ENCODE results near the gene PCOLCE2.
"Not testable (repeated sequence)": the region's sequence is repeated elsewhere in the genome, so short reads cannot be mapped to it uniquely, and the experiment has no call there.

The PCOLCE2 gene

DNA sequence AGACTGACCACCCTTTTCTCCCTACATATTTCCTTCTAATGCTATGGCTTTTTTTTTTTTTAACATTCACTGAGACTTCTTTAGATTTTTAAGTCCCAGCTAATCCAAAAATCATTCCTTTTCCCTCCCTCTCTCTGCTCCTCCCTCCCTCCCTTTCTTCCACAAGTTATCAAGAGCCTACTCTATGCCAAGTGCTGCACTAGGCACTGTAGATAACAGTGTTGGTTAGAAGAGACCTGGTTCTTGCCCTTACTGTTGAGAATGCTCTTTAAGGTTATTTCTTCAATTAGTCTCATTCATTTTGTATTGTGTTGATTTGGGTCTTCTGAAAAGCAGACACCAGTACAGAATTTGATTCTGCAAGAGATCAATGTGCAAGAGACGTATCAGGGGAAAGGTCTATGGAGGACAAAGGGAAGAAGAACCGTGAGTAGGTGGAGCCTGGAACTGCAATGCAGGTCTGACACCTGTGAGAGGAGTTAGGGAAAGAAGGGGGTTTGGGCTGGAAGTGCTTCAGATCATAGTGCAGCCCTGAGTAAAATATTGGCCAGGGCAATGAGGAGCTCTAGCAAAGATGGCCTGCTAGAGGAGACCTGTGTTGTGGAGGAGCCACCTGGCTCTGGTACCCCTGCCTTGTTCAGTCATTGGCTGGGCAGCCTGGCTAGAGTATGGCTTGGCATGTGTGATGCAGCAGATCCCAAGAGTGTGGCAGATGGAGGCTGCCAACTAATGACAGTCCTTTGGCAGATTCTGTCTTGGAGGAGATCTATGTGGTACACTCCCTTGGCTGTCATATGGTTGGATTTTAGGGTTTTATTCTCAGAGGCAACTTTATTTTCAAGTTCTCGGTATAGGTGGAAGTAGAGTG, 9.7 kb upstream of the PCOLCE2 start:
- no peak for DNase-seq

DNA sequence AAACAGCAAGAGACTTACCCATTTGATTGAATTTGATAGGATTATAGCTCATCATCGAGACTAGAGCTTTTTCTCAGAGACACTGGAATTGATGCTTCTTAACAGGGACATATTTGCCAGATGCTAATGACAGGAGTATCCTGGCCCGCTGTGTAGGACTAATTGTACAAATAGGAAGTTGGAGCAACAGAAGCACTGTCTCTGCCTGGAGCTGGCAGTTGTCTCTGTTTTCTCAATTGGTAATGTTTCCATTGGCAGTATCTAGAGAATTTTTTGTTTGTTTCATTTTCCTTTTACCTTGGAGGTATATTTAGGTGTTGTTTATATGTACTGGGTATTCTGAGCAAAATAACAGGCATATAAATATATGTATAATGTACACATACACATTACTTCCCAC, 8.9 kb upstream of the PCOLCE2 start:
- no peak for DNase-seq

DNA sequence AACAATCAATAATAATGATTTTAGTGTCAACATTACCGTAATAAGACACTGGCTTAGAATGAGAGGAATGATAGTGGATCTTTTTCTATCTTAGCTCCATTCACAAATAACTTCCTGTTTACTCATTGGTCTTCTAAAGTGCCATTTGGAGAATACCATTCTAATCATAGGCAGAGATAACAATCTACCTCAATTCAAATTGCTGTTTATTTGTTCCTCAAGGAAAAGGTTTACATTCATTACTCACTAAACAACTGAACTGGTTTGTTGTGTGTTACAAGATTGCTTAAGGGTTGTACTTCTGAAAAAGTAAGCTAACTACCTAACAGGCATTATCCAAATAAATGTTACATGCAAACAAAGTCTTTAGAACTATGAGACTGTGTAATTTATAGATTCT, 8.1 kb upstream of the PCOLCE2 start:
- no peak for DNase-seq

DNA sequence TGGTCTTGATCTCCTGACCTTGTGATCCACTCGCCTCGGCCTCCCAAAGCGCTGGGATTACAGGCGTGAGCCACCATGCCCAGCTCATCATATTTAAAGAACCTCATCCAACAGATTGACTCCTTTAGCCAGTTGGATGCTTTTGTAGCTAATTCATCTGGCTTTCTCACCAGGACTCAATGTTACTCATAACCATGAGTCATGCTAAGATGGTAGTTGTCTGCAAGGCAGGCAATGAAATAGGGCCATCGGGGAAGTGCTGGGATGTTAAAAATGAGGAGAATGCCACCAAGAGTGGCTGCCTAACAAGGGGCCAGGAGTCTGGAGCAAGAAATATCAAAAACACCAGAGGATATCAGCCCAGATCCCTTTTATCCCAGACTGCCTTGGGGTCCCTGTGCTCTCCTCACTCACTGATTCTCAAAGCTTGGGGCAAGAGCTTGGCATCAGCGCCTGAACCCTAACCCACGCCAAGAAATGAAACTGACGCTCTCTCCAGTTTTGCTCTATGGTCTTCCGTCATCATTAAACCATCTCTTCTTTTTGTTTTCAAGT, 7.4 kb upstream of the PCOLCE2 start:
- DNase-seq: peak; percentile 78

DNA sequence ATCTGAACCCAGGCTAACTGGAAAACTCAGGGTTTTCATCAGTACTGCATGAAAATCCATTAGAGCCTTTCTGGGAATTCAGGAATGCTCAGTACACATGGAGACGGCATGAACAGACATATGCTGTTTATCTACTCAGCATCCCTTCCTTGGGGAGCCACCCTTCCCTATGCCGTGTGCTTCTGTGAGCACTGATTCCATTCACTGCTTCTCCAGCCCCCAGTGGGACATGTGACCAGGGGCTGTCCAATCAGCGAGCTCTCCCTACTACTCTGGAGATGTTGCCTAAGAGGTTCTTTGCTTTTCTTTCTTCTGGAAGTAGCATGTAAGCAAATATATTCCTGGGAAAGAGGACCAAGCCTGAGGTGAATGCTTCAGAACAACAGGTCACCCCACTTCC, 5.6 kb upstream of the PCOLCE2 start:
- DNase-seq: no peak

DNA sequence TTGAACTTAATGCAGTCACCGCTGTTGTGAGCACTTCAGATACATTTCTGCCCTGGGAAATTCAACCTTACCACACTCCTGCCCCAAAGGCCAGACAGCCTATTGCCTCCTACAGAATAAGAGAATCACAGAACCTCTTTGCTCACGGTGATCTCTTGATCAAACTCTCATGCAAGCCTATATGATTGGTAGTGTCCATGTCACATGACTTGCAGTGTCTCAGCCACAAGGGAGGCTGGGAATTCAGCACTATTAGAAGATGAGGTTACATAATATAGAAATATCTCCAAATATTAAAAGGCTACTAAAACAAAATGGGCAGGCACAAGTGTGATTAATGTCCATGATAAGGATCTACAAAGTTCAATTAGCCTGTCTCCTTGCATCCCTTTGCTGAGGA, 3.8 kb upstream of the PCOLCE2 start:
- DNase-seq: no peak

DNA sequence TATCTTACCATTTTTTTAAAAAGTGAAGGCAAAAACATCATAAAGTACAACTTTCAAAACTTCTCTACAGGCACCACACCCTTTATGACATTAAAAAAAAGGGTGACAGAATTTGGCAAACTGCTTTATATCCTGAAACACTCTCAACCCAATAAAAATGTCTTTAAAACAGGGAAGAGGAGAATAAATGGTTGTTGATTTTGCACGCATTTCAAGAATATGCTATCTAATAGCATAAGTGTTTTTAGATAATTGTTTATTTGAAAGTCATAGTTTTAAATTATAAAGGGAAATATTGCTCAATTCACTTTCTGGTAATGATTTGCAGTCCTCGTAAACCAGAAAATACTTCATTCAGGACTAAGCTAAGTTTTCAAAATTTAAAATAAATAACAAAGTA, 1.7 kb upstream of the PCOLCE2 start:
- no peak for DNase-seq

DNA sequence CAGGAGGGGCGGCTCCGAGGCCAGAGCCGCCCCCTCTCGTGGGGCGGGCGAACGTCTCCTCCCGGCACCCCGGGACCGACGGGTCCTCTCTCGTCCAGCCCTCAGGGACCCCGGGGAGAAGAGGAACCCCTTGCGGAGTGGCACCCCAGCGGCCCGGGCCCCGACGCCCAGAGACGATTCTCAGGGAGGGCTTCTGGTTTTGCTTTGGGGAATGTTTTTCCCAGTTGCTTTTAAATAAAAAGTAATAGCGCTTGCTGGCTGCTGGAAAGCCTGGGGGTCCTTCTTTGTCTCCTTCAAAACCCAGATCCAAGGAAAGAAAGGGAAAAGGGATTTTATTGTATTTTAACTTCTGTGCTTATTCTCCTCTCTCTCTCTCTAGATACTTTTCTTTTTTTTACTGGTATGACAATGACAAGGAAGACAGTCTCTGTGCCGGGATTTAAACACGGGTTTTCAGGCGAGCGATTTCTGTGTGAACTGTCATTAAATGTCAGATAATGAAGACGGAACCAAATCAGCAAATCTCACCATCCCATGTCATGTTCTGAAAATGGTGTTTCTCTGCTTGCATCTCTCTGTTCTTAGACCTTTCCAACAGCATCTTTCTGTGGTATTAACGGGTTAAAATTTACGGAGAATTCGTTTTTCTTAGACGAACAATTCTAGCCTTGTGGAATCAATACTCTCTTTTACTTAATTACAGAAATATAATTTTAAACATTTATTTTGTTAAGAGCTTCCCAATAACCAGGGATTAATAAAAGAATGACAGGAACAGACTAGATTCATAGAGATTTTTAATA, 530 bp upstream of the PCOLCE2 start:
- no peak for DNase-seq

DNA sequence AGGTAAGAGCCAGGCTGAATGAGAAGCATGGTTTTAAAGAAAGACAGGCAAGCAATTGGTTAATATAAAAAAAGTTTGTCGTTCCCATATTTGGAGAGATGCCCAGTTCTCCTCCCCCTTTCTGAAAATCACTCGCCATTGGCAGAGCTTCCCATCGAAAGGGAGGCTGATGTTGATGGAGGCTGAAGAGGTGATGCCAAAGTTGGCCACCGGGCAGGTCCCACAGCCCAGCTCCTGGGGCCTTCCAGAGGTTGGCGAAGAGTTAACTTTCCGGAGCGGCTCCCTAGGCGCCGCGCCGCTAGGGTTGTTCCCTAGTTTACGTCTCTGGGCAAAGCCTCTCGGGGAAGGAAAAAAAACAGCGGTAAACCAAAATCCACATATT, 793 bp downstream of the PCOLCE2 start:
- peak; percentile 56 for DNase-seq

DNA sequence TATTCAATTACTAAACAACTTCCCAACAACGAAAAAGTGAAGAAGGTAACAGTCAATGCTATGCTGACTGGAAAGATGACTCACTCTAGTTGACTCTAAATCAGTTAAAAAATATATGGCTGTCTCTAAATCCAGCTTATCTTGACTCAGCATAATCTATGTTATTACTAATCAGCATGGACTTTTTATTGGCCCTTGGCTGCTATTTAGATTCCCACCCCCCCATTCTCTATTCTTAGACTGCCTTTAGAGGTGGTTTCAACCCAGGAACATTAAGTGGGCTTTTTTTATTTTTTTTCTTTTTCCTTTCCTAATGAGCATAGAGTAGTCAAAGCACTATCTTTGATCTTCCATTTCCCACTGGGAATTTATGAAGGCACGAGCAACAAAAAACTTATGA, 1.9 kb downstream of the PCOLCE2 start:
- peak; percentile 87 for DNase-seq

DNA sequence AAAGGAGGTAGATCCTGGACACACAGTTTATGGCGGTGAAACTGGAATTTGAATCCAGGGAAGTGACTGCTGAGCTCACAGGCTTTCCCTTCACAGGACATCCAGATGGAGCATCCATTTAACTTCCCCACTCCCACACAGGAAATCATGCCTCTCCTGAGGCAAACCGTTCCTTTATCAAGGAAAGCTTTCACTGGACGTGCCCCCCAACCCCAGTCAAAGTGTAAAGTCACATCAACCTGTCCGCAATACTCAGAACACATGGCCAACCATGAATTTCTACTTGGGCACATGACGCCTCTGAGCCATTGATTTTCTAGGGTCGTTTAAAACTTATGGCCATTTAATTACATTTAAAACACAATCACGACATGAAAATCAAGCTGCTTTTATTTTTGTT, 2.9 kb downstream of the PCOLCE2 start:
- no peak for DNase-seq

DNA sequence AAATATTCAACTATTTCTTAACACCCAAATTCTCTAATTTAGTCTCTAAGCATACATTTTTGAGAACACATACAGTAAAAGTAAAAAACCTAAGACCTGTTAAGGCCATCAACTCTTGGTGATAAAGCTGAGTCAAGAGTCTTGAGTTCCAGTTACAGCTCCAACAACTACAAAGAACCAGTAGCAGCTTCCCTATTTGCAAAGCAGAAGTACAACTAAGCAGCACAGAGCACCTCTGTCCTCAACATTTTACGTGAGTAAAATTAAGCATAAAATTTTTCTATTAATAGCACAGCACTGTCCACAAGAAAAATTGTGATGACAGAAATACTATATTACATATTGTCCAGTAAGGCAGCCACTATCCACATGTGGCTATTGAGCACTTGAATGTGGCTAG, 4.4 kb downstream of the PCOLCE2 start:
- DNase-seq: no peak

DNA sequence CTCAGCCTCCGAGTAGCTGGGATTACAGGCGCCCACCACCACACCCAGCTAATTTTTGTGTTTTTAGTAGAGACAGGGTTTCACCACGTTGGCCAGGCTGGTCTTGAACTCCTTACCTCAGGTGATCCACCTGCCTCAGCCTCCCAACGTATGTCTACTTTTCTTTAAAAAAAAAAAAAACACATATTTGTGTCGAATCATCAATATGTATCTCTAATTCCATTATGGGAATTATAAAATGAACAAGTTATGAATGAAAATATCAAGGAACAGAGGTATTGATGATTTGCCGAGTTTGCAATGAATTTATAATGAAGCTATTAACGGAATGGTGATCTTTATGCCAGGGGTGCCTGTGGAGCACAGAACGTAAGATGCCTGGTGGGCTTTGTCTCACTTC, 5.3 kb downstream of the PCOLCE2 start:
- not testable (repeated sequence) for DNase-seq

DNA sequence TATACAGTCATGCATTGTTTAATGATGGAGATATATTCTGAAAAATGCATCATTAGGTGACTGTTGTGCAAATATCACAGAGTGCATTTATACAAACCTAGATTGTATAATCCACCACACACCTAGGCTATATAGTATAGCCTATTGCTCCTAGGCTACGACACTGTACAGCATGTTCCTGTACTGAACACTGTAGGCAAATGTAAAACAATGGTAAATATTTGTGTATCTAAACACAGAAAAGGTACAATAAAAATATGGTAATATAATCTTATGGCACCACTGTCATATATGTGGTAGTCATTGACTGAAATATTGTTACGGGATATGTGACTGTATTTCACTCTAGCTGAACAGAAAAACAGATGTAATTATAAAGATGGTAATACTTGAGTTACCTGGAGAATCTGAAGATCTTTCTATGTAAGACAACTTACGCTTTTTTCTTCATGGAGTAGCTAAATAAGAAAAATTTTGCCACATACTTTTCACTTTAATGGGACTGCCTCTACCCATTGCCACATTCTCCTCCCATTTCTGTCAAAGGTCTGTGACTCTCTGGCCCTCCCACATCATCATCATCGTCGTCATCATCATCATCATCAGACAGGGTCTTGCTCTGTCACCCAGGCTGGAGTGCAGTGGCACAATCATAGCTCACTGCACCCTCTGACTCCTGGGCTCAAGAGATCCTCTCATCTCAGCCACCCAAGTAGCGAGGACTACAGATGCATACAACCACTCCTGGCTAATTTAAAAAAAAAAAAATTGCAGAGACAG, 7.2 kb downstream of the PCOLCE2 start:
- no peak for DNase-seq

DNA sequence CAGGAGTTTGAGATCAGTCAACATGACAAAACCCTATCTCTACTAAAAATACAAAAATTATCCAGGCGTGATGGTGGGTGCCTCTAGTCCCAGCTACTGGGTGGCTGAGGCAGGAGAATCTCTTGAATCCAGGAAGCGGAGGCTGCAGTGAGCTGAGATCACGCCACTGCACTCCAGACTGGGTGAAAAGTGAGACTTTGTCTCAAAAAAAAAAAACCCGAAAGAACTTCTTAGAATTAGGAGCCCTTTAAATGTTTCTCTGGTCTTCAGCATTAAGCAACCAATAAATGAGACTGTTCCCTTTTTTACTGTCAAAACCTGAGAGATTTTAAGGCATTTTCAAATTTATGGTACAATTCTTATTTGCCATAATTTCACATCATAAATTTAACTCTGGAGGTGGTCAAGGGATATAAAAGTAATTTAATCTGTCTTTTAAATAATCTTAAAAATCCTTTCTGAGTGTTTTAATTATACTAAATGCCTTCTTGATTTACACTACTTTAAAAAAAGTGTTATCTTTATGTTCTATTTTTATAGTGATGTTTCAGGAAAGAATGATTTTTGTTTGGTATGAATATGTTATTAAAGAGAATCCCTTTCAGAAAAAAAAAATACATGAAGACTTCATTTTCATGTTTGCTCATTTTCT, 10.1 kb downstream of the PCOLCE2 start:
- DNase-seq: no peak

DNA sequence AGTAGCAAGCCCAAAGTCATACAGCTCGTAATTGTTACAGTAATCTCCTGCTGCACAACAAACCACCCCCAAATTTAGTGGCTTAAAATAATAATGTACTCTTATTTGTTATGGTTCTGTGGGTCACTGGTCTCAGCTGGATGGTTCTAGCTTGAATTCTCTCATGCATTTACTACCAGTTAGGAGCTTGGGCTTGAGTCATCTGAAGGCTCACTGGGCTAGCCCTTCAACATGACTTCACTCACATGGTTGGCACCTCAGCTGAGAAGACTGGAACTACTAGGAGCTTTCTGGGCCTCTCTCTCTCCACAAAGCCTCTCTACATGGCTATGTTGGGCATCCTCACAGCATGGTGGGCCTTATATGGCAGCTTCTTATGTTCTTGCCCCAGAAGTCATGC, 12.5 kb downstream of the PCOLCE2 start:
- DNase-seq: no peak

DNA sequence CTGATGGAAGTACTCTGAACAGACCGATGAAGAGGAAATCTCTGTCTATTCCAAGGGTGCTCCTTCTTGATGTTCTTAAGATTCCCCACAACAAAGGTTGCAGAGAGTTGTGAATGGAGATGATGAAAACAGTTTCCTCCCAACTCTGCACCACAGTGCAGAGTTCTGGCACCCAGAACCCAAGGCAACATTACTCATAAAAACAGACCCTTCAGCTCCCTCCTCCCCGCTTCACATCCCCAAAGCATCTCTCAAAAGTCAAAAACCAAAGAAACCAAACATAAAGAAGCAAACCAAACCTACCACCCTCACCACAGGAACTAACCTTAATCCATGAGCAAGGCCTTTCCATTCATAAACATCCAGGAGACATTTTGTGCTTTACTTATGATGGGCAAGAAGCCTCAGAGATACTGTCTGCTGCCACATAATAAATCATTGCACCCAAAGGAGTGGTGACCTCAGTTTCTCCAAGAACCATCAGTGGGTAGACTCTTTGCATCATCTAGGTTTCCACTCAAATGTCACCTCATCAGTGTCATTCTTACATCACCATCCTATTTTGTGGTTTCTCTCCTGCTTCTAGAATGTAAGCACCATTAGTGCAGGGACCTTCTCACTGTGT, 13.2 kb downstream of the PCOLCE2 start:
- DNase-seq: no peak

DNA sequence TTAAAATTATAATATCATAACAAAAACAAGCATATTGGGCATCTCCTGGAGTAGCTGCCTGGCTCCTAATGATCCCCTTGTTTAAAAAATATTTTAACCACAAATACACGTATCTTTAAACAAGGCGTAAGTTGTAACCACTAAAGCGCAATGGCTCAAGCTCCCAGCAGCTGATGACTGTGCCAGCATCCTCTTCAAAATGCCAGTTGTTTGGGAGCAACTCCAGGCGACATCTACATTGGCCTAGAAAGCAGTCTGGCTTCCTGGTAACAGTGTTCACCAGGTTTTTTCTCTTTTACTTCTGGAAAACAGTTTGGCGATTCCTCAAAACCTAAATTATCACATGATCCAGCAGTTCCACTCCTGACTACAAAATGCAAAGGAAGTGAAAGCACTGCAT, 13.8 kb downstream of the PCOLCE2 start:
- no peak for DNase-seq

DNA sequence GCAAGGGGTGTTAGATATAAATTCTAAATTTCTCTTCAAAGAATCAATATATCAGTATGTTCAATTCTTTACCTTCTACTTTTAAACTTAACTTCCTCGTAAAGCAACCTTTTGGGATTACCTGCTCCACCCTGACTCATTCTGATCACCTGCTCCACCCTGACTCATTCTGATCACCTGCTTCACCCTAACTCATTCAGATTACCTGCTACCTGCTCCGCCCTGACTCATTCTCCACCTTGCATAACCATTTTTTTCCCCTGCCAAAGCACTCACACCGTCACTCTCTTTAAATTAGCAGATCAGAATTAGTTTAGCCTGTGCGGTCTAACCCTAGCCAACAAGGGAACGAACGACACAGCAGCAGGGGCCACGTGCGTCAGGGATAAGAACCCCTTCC, 20.5 kb downstream of the PCOLCE2 start:
- not testable (repeated sequence) for DNase-seq

DNA sequence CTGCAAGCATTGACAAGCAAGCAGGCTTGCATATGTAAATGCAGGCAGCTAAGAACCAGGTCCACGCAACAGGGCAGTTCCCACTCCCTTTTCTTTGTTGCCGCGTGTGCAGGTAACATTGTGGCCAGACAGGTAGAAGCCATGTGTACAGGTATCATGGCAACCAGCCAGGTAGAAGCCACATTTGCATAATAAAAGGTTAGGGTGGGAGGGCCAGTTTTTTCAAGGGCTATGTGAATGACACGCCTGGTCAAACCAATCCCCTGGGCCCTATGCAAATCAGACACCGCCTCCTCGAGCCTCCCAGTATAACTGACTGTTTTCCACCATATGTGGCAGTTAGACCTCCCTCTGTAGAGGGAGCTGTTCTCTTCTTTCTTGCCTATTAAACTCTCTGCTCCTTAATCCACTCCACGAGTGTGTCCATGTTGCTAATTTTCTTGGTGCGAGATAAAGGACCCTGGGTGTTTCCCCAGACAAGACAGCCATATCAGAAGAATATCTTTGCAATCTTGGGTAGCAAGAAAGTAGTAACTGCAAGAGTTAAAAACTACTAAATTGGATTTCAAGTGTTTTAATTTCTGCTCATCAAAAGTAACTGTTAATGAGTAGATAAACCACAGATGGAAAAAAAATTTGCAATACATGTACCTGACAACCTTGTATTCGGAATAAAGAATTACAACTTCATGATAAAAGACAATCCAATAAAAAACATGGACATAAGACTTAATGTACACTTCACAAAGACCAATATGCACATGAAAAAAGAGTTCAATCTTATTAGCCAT, 21.8 kb downstream of the PCOLCE2 start:
- DNase-seq: no peak

All from fibroblast of skin of right quadriceps (primary cell).